Measurements from ENCODE around the gene ARID1A. TPM values are rescaled to one million over a fixed set of nuclear protein-coding genes. Genes with fewer than 3 reads are reported as not detected.

The ARID1A gene
- total RNA-seq, 1 experiment from 2014 or later, result 56.9 TPM

DNA sequence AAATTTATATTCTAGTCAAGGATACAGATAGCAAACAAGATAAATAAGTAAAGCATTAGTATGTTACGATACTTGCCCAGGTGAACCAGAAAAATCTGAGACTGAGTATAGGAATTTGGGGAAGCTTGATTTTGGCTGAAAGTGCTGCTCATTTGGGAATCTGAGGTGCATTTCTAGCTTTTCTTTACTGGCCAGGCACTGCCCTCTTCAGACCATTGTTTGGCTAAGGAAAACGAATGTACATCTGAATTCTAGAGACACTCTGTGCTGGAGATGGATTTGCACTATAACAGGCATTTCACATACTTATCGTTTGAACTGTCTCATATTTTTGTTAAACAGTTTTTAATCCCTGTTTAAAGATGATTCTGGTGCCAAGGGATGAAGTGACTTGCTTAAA lies 23.4 kb downstream of the ARID1A start:
- Mint-ChIP-seq H3K36me3 (ENCODE audit: insufficient read depth, unreplicated experiment) (peaks cover 25% of the 10 kb centered on the region), H3K4me3 (ENCODE audit: unreplicated experiment) (no peak overlapping the region), H3K4me1 (ENCODE audit: insufficient read depth, unreplicated experiment) (peaks cover 27% of the 10 kb centered on the region), H3K27ac (ENCODE audit: low read depth, unreplicated experiment) (no peak overlapping the region), H3K9me3 (ENCODE audit: unreplicated experiment) (no peaks in the 10 kb centered on the region), H3K27me3 (ENCODE audit: insufficient read depth, unreplicated experiment) (no peaks in the 10 kb centered on the region)
- no TSS peak for BruUV-seq (replicated peaks)
- TF ChIP-seq, protein P1, sequence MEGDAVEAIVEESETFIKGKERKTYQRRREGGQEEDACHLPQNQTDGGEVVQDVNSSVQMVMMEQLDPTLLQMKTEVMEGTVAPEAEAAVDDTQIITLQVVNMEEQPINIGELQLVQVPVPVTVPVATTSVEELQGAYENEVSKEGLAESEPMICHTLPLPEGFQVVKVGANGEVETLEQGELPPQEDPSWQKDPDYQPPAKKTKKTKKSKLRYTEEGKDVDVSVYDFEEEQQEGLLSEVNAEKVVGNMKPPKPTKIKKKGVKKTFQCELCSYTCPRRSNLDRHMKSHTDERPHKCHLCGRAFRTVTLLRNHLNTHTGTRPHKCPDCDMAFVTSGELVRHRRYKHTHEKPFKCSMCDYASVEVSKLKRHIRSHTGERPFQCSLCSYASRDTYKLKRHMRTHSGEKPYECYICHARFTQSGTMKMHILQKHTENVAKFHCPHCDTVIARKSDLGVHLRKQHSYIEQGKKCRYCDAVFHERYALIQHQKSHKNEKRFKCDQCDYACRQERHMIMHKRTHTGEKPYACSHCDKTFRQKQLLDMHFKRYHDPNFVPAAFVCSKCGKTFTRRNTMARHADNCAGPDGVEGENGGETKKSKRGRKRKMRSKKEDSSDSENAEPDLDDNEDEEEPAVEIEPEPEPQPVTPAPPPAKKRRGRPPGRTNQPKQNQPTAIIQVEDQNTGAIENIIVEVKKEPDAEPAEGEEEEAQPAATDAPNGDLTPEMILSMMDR (IDR thresholded peaks at IDR 0.05; ENCODE audit: unreplicated experiment), result no peak
- intact Hi-C loops (cut with micrococcal nuclease), result loop anchor here (1.0 kb wide), 2 partner anchors 42 to 117 kb away; no protein-coding TSS in a partner anchor
- ChIA-PET POLR2A (interaction anchor here (1.5 kb wide), 1 partner anchor 9 kb away, joined by 3 read pairs; no protein-coding TSS in a partner anchor), CTCF (interaction anchor here (0.6 to 3.0 kb wide), 2 partner anchors 31 to 117 kb away, joined by 3 to 9 read pairs; no protein-coding TSS in a partner anchor)
- DNase-seq (ENCODE audit: unreplicated experiment), result no peak

DNA sequence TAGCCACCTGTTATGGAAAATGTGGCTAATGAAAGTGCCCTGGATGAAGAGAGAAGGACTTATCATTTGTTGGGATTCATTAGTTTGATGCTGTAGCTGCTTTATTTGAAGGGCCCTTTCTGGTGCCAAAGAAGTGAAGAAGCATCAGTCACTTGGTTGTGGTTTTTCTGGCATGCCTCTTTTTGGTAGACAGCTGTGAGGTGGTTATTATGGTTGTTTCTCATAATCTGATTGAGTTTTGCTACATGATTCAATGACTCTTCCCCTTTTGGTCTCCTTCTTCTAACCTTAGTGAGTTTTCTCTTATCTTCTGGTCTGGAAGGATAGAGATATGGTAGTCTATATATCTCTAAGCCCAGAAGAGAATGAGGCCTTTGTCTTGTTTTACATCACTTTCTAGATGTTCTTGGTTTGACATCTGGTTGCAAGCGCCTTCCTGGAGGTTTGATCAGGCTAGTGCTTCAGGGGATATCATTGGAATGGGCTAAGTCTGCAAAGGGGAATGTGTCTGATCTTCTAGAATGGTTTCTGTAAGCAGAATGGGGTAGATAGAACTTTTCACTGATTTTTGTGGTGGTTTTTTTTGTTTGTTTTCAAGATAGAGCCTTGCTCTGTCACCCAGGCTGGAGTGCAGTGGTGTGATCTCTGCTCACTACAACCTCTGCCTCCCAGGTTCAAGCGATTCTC lies 26.0 kb downstream of the ARID1A start:
- Mint-ChIP-seq H3K9me3 (ENCODE audit: unreplicated experiment) (no peaks in the 10 kb centered on the region), H3K36me3 (ENCODE audit: insufficient read depth, unreplicated experiment) (peaks cover 18% of the 10 kb centered on the region), H3K27ac (ENCODE audit: low read depth, unreplicated experiment) (peak overlapping the region; percentile 78), H3K4me3 (ENCODE audit: unreplicated experiment) (no peak overlapping the region), H3K4me1 (ENCODE audit: insufficient read depth, unreplicated experiment) (peaks cover 36% of the 10 kb centered on the region), H3K27me3 (ENCODE audit: insufficient read depth, unreplicated experiment) (no peaks in the 10 kb centered on the region)
- CTCF ChIA-PET, result interaction anchor here (1.3 kb wide), 1 partner anchor 18 kb away, joined by 3 read pairs; no protein-coding TSS in a partner anchor
- TF ChIP-seq, protein P1 (IDR thresholded peaks at IDR 0.05; ENCODE audit: unreplicated experiment), result no peak
- no TSS peak for BruUV-seq (replicated peaks)
- no peak for DNase-seq (ENCODE audit: unreplicated experiment)
- POLR2A ChIA-PET, result interaction anchor here (0.7 to 4.9 kb wide), 4 partner anchors 11 to 107 kb away, joined by 4 to 40 read pairs (median 21); partner anchors contain the start of gene ARID1A
- intact Hi-C loops (cut with micrococcal nuclease), result loop anchor here (5.0 kb wide), 1 partner anchor 50 kb away; no protein-coding TSS in a partner anchor

DNA sequence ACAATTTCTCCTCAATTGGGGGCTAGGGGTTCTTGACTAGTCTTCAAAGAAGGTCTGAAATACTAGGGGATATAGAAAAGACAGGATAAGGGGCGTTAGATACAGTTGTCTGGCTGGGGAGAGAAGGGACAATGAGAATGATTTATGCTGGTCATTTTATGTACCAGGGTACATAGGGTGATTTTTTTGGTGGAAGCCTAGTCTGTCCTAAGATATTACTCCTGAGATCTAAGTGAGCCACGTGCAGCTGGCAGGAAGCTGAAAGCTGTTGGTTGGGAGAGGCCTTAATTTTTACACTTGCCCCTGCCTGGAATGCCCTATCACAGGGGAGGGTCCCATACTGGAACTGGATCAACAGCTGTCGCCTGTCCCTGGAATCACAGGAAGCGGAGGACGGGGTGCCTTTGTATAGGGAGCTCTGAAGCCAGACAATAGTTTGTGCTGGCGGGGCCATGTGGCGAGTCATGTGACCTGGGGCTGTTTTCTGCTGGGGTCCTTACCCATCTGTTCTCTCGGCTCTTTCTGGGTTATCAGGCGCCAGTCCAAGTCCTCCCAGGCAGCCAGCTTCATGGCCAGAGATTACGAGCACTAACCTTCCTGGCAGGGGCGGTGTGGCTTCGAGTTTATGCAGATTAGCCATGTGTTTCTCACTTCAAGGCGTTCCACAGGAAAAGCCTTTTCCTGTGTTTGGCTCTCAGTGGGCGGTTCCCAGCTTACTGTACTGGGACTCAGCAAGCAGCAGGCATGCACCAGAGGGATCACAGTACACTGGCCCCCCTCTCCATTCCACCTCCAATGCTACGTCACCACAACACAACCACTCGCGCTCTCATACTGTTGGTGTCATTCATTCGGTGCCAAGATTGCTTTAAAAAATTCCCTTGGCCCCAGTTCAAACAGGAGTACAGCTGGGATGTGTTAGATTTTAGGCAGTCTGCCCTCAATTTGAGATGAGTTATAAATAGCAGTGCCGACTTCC lies 27.5 kb downstream of the ARID1A start:
- TF ChIP-seq, protein P1 (IDR thresholded peaks at IDR 0.05; ENCODE audit: unreplicated experiment), result no peak
- ChIA-PET CTCF (interaction anchor here (0.7 to 4.3 kb wide), 6 partner anchors 20 to 789 kb away, joined by 3 to 23 read pairs (median 3); partner anchors contain the start of gene PIGV), POLR2A (interaction anchor here (0.6 to 4.9 kb wide), 17 partner anchors 10 to 1715 kb away, joined by 3 to 40 read pairs (median 4); partner anchors contain the start of genes ARID1A, DHDDS and PIGV)
- peak overlapping the region; percentile 78 for H3K27ac Mint-ChIP-seq (ENCODE audit: low read depth, unreplicated experiment)
- peak overlapping the region; percentile 28 for H3K4me3 Mint-ChIP-seq (ENCODE audit: unreplicated experiment)
- no peaks in the 10 kb centered on the region for H3K9me3 Mint-ChIP-seq (ENCODE audit: unreplicated experiment)
- DNase-seq (ENCODE audit: unreplicated experiment), result peak; percentile 96
- H3K4me1 Mint-ChIP-seq (ENCODE audit: insufficient read depth, unreplicated experiment), result peaks cover 48% of the 10 kb centered on the region
- peaks cover 18% of the 10 kb centered on the region for H3K36me3 Mint-ChIP-seq (ENCODE audit: insufficient read depth, unreplicated experiment)
- intact Hi-C loops (cut with micrococcal nuclease), result loop anchor here (1.0 to 5.0 kb wide), 2 partner anchors 25 to 49 kb away; no protein-coding TSS in a partner anchor
- no peaks in the 10 kb centered on the region for H3K27me3 Mint-ChIP-seq (ENCODE audit: insufficient read depth, unreplicated experiment)
- BruUV-seq (replicated peaks), result no TSS peak
